KMS-11 (cell line): ENCODE data around the gene ZNF780A.
"Not testable (repeated sequence)": the region's sequence is repeated elsewhere in the genome, so short reads cannot be mapped to it uniquely, and the experiment has no call there.

ENCODE experiments used
- H2AFZ ChIP-seq: fragments of 200-600 bp; sonication (generic); 2 replicates; pipeline ENCODE4 v1.6.1; 2016; ENCODE audit warnings: antibody characterized with exemption, mixed run types, low read depth
- H3K27ac ChIP-seq: fragments of 200-600 bp; sonication (generic); 2 replicates; pipeline ENCODE4 v1.6.1; 2016; ENCODE audit warnings: mild to moderate bottlenecking, mixed run types
- H3K27me3 ChIP-seq: fragments of 200-600 bp; sonication (generic); 2 replicates; pipeline ENCODE4 v1.6.1; 2017; ENCODE audit warnings: mild to moderate bottlenecking, low read depth, mixed run types, moderate library complexity; ENCODE audit not compliant: insufficient read depth
- H3K36me3 ChIP-seq: fragments of 200-600 bp; sonication (generic); 2 replicates; pipeline ENCODE4 v1.6.1; 2017; ENCODE audit warnings: mild to moderate bottlenecking, mixed run types; ENCODE audit not compliant: insufficient read depth
- H3K4me1 ChIP-seq: fragments of 200-600 bp; sonication (generic); 2 replicates; pipeline ENCODE4 v1.6.1; 2016; ENCODE audit warnings: mild to moderate bottlenecking, low read depth, mixed run types; ENCODE audit not compliant: poor library complexity, severe bottlenecking
- H3K4me2 ChIP-seq: fragments of 200-600 bp; sonication (generic); 2 replicates; pipeline ENCODE4 v1.7.0; 2016; ENCODE audit warnings: mild to moderate bottlenecking, mixed run types
- H3K4me3 ChIP-seq: fragments of 200-600 bp; sonication (generic); IDR thresholded peaks from 2 replicates; pipeline ENCODE4 v1.6.1; 2017; ENCODE audit warnings: low read depth, low read length, mixed read lengths; ENCODE audit not compliant: insufficient read depth
- H3K79me2 ChIP-seq: fragments of 200-600 bp; sonication (generic); 2 replicates; pipeline ENCODE4 v1.6.1; 2016; ENCODE audit warnings: low read depth, mixed run types; ENCODE audit not compliant: insufficient read depth
- H3K9ac ChIP-seq: fragments of 200-600 bp; sonication (generic); 2 replicates; pipeline ENCODE4 v1.6.1; 2016; ENCODE audit warnings: mild to moderate bottlenecking, mixed run types
- H4K20me1 ChIP-seq: fragments of 200-600 bp; sonication (generic); 2 replicates; pipeline ENCODE4 v1.6.1; 2016; ENCODE audit warnings: mild to moderate bottlenecking, mixed run types; ENCODE audit not compliant: insufficient read depth
- TF ChIP-seq, protein P1 (sequence below): fragments of 200-600 bp; sonication (generic); conservative IDR thresholded peaks from 2 replicates; pipeline ENCODE4 v1.6.1; 2017; ENCODE audit warnings: low read depth, mild to moderate bottlenecking, antibody characterized with exemption, low read length, moderate library complexity, mixed read lengths

Gene ZNF780A

DNA sequence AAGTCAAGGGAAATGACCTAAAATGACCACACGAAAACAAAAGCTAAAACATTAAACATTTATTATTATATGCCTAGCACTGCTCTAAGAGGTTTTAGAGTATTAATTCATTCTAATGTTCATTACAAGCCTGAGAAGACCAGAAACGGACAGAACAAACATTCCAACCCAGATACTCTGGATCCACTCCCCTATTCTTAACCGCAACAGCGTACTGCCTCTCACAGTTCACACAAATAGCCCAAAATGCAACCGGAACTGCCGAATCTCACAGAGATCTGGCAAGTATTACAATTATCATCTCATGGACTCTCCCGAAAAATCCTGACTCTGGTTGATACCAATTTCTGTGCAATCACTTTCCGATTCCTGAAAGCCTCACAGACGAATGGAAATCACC lies 36.1 kb downstream of the ZNF780A start:
- no peaks in the 10 kb centered on the region for H3K36me3 ChIP-seq

DNA sequence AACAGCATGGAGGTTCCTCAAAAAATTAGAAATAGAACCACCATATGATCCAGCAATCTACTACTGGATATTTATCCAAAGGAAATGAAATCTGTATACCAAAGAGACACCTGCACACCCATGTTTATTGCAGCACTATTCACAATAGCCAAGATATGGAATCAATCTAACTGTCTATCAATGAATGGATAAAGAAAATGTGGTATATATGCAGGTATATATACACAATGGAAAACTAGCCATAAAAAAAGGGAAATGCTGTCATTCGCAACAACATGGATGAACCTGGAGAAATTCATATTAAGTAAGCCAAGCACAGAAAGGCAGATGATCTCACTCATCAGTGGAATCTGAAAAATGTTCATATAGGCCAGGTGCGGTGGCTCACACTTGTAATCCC lies 37.3 kb downstream of the ZNF780A start:
- H4K20me1 ChIP-seq: no peaks in the 10 kb centered on the region
- peaks cover 36% of the 10 kb centered on the region; the same call in 1 of the 2 replicates for H3K79me2 ChIP-seq
- no peaks in the 10 kb centered on the region for H3K36me3 ChIP-seq
- no peaks in the 10 kb centered on the region for H3K27me3 ChIP-seq
- H3K4me1 ChIP-seq: peaks cover 14% of the 10 kb centered on the region
- TF ChIP-seq, protein P1, sequence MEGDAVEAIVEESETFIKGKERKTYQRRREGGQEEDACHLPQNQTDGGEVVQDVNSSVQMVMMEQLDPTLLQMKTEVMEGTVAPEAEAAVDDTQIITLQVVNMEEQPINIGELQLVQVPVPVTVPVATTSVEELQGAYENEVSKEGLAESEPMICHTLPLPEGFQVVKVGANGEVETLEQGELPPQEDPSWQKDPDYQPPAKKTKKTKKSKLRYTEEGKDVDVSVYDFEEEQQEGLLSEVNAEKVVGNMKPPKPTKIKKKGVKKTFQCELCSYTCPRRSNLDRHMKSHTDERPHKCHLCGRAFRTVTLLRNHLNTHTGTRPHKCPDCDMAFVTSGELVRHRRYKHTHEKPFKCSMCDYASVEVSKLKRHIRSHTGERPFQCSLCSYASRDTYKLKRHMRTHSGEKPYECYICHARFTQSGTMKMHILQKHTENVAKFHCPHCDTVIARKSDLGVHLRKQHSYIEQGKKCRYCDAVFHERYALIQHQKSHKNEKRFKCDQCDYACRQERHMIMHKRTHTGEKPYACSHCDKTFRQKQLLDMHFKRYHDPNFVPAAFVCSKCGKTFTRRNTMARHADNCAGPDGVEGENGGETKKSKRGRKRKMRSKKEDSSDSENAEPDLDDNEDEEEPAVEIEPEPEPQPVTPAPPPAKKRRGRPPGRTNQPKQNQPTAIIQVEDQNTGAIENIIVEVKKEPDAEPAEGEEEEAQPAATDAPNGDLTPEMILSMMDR: no peak
- H3K4me3 ChIP-seq: no peak overlapping the region
- no peak overlapping the region for H3K27ac ChIP-seq
- no peak overlapping the region for H2AFZ ChIP-seq
- H3K9ac ChIP-seq: no peak overlapping the region
- no peak overlapping the region for H3K4me2 ChIP-seq

More for the DNA sequence above, 36.1 kb downstream of the ZNF780A start:
- no peaks in the 10 kb centered on the region for H4K20me1 ChIP-seq
- H2AFZ ChIP-seq: no peak overlapping the region
- peak overlapping the region; percentile 72; the same call in 1 of the 2 replicates for H3K4me2 ChIP-seq
- no peak overlapping the region for H3K27ac ChIP-seq
- H3K4me3 ChIP-seq: no peak overlapping the region
- peaks cover 36% of the 10 kb centered on the region; the same call in 1 of the 2 replicates for H3K79me2 ChIP-seq
- H3K27me3 ChIP-seq: no peaks in the 10 kb centered on the region
- H3K9ac ChIP-seq: no peak overlapping the region
- peaks cover 25% of the 10 kb centered on the region for H3K4me1 ChIP-seq
- TF ChIP-seq, protein P1: no peak

DNA sequence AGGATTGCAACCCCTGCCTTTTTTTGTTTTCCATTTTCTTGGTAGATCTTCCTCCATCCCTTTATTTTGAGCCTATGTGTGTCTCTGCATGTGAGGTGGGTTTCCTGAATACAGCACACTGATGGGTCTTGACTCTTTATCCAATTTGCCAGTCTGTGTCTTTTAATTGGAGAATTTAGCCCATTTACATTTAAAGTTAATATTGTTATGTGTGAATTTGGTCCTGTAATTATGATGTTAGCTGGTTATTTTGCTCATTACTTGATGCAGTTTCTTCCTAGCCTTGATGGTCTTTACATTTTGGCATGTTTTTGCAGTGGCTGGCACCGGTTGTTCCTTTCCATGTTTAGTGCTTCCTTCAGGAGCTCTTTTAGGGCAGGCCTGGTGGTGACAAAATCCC lies 49.0 kb downstream of the ZNF780A start:
- not testable (repeated sequence) for H3K4me1 ChIP-seq, H2AFZ ChIP-seq, H3K27ac ChIP-seq, H4K20me1 ChIP-seq, H3K4me3 ChIP-seq, H3K79me2 ChIP-seq, H3K9ac ChIP-seq, H3K27me3 ChIP-seq, H3K4me2 ChIP-seq, H3K36me3 ChIP-seq

DNA sequence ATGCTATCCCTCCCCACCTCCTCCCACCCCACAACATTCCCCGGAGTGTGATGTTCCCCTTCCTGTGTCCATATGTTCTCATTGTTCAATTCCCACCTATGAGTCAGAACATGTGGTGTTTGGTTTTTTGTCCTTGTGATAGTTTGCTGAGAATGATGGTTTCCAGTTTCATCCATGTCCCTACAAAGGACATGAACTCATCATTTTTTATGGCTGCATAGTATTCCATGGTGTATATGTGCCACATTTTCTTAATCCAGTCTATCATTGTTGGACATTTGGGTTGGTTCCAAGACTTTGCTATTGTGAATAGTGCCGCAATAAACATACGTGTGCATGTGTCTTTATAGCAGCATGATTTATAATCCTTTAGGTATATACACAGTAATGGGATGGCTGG lies 52.7 kb downstream of the ZNF780A start:
- H4K20me1 ChIP-seq, H3K9ac ChIP-seq, H3K36me3 ChIP-seq, H3K79me2 ChIP-seq, H3K27me3 ChIP-seq, H3K4me3 ChIP-seq, H3K4me2 ChIP-seq, H3K27ac ChIP-seq, H3K4me1 ChIP-seq, H2AFZ ChIP-seq: not testable (repeated sequence)

DNA sequence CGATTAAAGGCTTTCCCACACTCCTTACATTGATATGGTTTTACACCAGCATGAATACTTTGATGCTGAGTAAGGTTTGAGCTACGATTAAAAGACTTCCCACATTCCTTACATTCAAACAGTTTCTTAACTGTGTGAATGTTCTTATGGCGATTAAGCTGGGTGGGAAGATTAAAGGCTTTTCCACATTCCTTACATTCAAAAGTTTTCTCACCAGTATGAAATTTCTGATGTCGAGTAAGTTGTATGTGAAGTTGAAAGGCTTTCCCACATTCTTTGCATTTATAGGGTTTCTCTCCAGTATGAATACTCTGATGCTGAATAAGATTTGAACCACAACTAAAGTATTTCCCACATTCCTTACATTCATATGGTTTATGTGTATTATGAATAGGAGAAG lies 54.7 kb downstream of the ZNF780A start:
- H3K27ac ChIP-seq: no peak overlapping the region
- TF ChIP-seq, protein P1: no peak
- H3K4me2 ChIP-seq: no peak overlapping the region
- no peaks in the 10 kb centered on the region for H3K4me1 ChIP-seq
- H3K36me3 ChIP-seq: no peaks in the 10 kb centered on the region
- no peaks in the 10 kb centered on the region for H3K79me2 ChIP-seq
- H2AFZ ChIP-seq: no peak overlapping the region
- H4K20me1 ChIP-seq: no peaks in the 10 kb centered on the region
- H3K4me3 ChIP-seq: no peak overlapping the region
- H3K27me3 ChIP-seq: no peaks in the 10 kb centered on the region
- H3K9ac ChIP-seq: no peak overlapping the region
